Neuronal stem cell (in vitro differentiated cells): ENCODE results near the gene PHKB.

Source experiments
- DNase-seq: peaks from one replicate; pipeline ENCODE4 v3.0.0-alpha.2; 2013; ENCODE audit warnings: low spot score
- H2AFZ ChIP-seq: one replicate; pipeline ENCODE4 v1.6.1; 2013; ENCODE audit warnings: mild to moderate bottlenecking, low read length, inconsistent platforms
- H2AK5ac ChIP-seq: 2 replicates; pipeline ENCODE4 v1.6.1; 2013; ENCODE audit warnings: low read depth, mild to moderate bottlenecking, inconsistent platforms, low read length, moderate library complexity, mixed read lengths
- H2BK120ac ChIP-seq: 2 replicates; pipeline ENCODE4 v1.6.1; 2013; ENCODE audit warnings: low read depth, mild to moderate bottlenecking, inconsistent platforms, low read length, moderate library complexity, mixed read lengths
- H2BK12ac ChIP-seq: one replicate; pipeline ENCODE4 v1.6.1; 2013; ENCODE audit warnings: low read length, inconsistent platforms
- H2BK15ac ChIP-seq: 2 replicates; pipeline ENCODE4 v1.6.1; 2013; ENCODE audit warnings: mild to moderate bottlenecking, low read length, inconsistent platforms, mixed read lengths
- H2BK5ac ChIP-seq: one replicate; pipeline ENCODE4 v1.6.1; 2013; ENCODE audit warnings: inconsistent platforms, mild to moderate bottlenecking, low read length, moderate library complexity
- H3K14ac ChIP-seq: one replicate; pipeline ENCODE4 v1.6.1; 2013; ENCODE audit warnings: low read length, inconsistent platforms
- H3K18ac ChIP-seq: 2 replicates; pipeline ENCODE4 v1.6.1; 2013; ENCODE audit warnings: low read length, inconsistent platforms
- H3K23ac ChIP-seq: 2 replicates; pipeline ENCODE4 v1.6.1; 2013; ENCODE audit warnings: low read depth, mild to moderate bottlenecking, mixed read lengths, low read length, inconsistent platforms; ENCODE audit not compliant: poor library complexity
- H3K27ac ChIP-seq: replicated peaks from 3 replicates; pipeline ENCODE4 v1.5.1; 2013; ENCODE audit warnings: low read length, inconsistent platforms
- H3K27me3 ChIP-seq, 3 experiments: 2 replicates each; pipeline ENCODE4 v1.6.1; 2013; ENCODE audit warnings: low read length in 3 of 3, mild to moderate bottlenecking in 2 of 3, inconsistent platforms in 1 of 3, low read depth in 1 of 3, mixed read lengths in 1 of 3, moderate library complexity in 1 of 3; ENCODE audit not compliant: control insufficient read depth in 3 of 3, insufficient read depth in 3 of 3
- H3K36me3 ChIP-seq, 2 donors: replicated peaks in 1 of 2; 2 replicates each; pipeline ENCODE4 v1.6.1; 2013; ENCODE audit warnings: low read length in 2 of 2; ENCODE audit not compliant: control insufficient read depth in 2 of 2, insufficient read depth in 2 of 2
- H3K4ac ChIP-seq: 2 replicates; pipeline ENCODE4 v1.6.1; 2013; ENCODE audit warnings: inconsistent platforms, mild to moderate bottlenecking, low read length, moderate library complexity
- H3K4me1 ChIP-seq, 2 donors: 1 replicate in 1 of 2; 2 replicates in 1 of 2; pipeline ENCODE4 v1.6.1; 2013; ENCODE audit warnings: low read length in 2 of 2, low read depth in 1 of 2; ENCODE audit not compliant: control insufficient read depth in 2 of 2, insufficient read depth in 1 of 2
- H3K4me2 ChIP-seq: one replicate; pipeline ENCODE4 v1.6.1; 2013; ENCODE audit warnings: mild to moderate bottlenecking, low read length, inconsistent platforms; ENCODE audit not compliant: insufficient read depth, poor library complexity, severe bottlenecking
- H3K4me3 ChIP-seq, 2 donors: 2 replicates each; pipeline ENCODE4 v1.5.1; 2013; ENCODE audit warnings: low read length in 2 of 2, mild to moderate bottlenecking in 2 of 2, inconsistent platforms in 1 of 2, moderate library complexity in 1 of 2
- H3K79me1 ChIP-seq: one replicate; pipeline ENCODE4 v1.6.1; 2013; ENCODE audit warnings: low read depth, mild to moderate bottlenecking, inconsistent platforms, low read length, moderate library complexity
- H3K9ac ChIP-seq: one replicate; pipeline ENCODE4 v1.6.1; 2013; ENCODE audit warnings: mild to moderate bottlenecking, low read depth, low read length, inconsistent platforms; ENCODE audit not compliant: poor library complexity
- H3K9me3 ChIP-seq, 2 donors: replicated peaks in 1 of 2; 2 replicates each; pipeline versions ENCODE3 to v1.6.1; 2013; ENCODE audit warnings: low read length in 2 of 2, mild to moderate bottlenecking in 2 of 2, inconsistent platforms in 1 of 2, low read depth in 1 of 2, mixed read lengths in 1 of 2, moderate library complexity in 1 of 2; ENCODE audit not compliant: control insufficient read depth in 2 of 2, insufficient read depth in 1 of 2
- H4K8ac ChIP-seq: one replicate; pipeline ENCODE4 v1.6.1; 2013; ENCODE audit warnings: low read depth, mild to moderate bottlenecking, inconsistent platforms, low read length, moderate library complexity
- H4K91ac ChIP-seq: one replicate; pipeline ENCODE4 v1.6.1; 2013; ENCODE audit warnings: low read length, low read depth, mild to moderate bottlenecking, inconsistent platforms; ENCODE audit not compliant: poor library complexity
- WGBS, 2 donors: extraction: QIAGEN DNeasy Blood & Tissue Kit; methylation state at CpG; one replicate each; pipeline ENCODE4 v1.1.7; 2013; ENCODE audit warnings: missing lambda C conversion rate in 2 of 2, mixed read lengths in 1 of 2; ENCODE audit not compliant: insufficient read length in 2 of 2, insufficient replicate concordance in 1 of 2; ENCODE audit errors: extremely low coverage in 2 of 2; 5-methylcytosine and 5-hydroxymethylcytosine counted together

Gene PHKB

DNA sequence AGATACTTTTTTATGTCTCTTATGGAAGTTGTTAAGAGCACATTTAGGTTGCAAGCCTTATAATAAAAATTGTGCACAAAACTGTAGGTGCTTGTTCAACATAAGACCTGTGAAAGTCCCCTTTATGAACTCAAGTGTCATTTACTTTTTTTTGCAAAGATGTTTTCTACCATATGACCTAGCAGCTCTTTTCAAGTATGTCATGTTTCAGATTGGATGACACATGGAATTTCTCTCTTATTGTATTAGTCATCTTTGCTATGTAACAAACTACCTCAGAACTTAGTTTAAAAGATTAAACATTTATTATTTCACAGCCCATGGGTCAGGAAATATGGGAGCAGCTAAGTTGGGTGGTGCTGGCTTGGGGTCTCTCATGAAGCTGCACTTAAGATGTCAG, 57.9 kb downstream of the PHKB start:
- H3K27ac ChIP-seq: no peak overlapping the region

DNA sequence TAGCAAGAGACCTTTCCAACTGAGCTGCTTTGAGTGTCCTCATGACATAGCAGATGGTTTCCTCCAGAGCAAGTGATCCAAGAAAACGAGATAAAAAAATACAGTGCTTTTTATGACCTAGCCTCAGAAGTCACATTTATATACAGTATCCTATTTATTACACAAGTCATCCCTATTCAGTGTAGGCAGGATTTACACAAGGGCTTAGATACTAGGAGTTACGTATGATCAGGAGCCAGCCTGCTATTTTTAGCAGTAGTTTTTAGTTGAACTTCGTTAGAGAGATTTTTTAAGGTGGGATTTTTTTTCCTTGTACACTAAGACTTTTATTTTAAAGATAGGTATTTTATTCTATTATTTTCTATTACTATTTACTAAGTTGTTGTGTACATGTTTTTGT, 58.4 kb downstream of the PHKB start:
- Histone ChIP-seq H3K4ac (no peak overlapping the region), H3K27me3 (no peaks in the 10 kb centered on the region), H2BK120ac (no peak overlapping the region), H3K23ac (no peak overlapping the region), H3K4me1 (no peaks in the 10 kb centered on the region), H2AFZ (no peak overlapping the region), H2AK5ac (no peak overlapping the region), H2BK12ac (no peak overlapping the region), H4K91ac (no peak overlapping the region), H3K9me3 (no peaks in the 10 kb centered on the region), H3K27ac (no peak overlapping the region), H3K9ac (no peak overlapping the region), H2BK15ac (no peak overlapping the region), H2BK5ac (no peak overlapping the region), H3K79me1 (peaks cover 3% of the 10 kb centered on the region), H3K18ac (no peak overlapping the region), H3K36me3 (peaks cover 2 to 26% of the 10 kb centered on the region in 2 donors), H4K8ac (no peak overlapping the region), H3K4me3 (no peak overlapping the region), H3K4me2 (no peak overlapping the region), H3K14ac (no peak overlapping the region)
- WGBS, 2 donors: no CpG with 5 or more reads among the region's 3 CpGs
- no peak for DNase-seq

More for the DNA sequence above, 57.9 kb downstream of the PHKB start:
- H3K18ac ChIP-seq: no peak overlapping the region
- peaks cover 4 to 31% of the 10 kb centered on the region in 2 donors for H3K36me3 ChIP-seq
- no peaks in the 10 kb centered on the region for H3K27me3 ChIP-seq
- H3K9ac ChIP-seq: no peak overlapping the region
- H3K4ac ChIP-seq: no peak overlapping the region
- no peak overlapping the region for H2BK5ac ChIP-seq
- H2AFZ ChIP-seq: no peak overlapping the region
- H3K4me2 ChIP-seq: no peak overlapping the region
- no peak overlapping the region for H2AK5ac ChIP-seq
- H3K9me3 ChIP-seq: no peaks in the 10 kb centered on the region
- H3K79me1 ChIP-seq: peaks cover 3% of the 10 kb centered on the region
- H3K4me3 ChIP-seq: no peak overlapping the region
- no peak for DNase-seq
- H2BK15ac ChIP-seq: no peak overlapping the region
- H3K4me1 ChIP-seq: no peaks in the 10 kb centered on the region
- no peak overlapping the region for H2BK12ac ChIP-seq
- H3K23ac ChIP-seq: no peak overlapping the region
- no peak overlapping the region for H4K8ac ChIP-seq
- H2BK120ac ChIP-seq: no peak overlapping the region
- H4K91ac ChIP-seq: no peak overlapping the region
- H3K14ac ChIP-seq: no peak overlapping the region

DNA sequence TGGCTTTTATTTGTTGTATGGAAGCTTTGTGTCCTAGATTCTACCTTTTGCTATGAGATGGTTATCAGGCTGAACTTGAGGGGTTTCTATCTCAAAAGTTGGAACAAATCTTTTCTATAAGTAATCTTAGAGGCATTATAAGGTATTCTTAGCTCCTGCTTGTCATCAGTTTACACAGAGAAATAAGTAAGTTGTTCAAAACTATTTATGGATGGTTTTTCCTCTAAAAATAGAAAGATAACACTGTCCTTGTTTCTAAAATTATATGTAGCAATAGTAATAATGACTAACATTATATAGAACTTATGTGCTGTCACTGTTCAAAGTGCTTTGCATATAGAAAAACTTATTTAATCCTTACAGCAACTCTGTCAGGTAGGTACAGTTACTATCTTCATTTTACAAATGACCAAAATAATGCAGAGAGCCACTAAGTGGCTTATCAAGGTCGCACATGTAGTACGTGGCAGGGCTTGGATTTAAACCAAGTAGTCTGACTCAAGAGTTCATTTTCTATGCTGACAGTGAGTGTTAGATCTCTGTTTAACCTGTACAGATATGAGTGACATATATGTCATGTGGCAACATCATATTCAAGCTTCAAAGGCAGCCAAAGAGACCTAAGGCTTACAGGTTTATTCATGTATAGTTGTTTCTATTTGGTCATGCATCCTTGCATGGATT, 59.0 kb downstream of the PHKB start:
- Histone ChIP-seq H3K23ac (no peak overlapping the region), H3K9ac (no peak overlapping the region), H3K27me3 (no peaks in the 10 kb centered on the region), H3K36me3 (peaks cover 2 to 23% of the 10 kb centered on the region in 2 donors), H3K4me2 (no peak overlapping the region), H3K27ac (no peak overlapping the region), H2AK5ac (no peak overlapping the region), H3K4me3 (no peak overlapping the region), H4K91ac (no peak overlapping the region), H2BK12ac (no peak overlapping the region), H2BK15ac (no peak overlapping the region), H3K9me3 (no peaks in the 10 kb centered on the region), H3K4me1 (no peaks in the 10 kb centered on the region), H2BK5ac (no peak overlapping the region), H2BK120ac (no peak overlapping the region), H4K8ac (no peak overlapping the region), H3K14ac (no peak overlapping the region), H3K18ac (no peak overlapping the region), H3K4ac (no peak overlapping the region), H3K79me1 (peaks cover 3% of the 10 kb centered on the region), H2AFZ (no peak overlapping the region)
- WGBS, 2 donors: no CpG with 5 or more reads among the region's 2 CpGs
- DNase-seq: no peak

DNA sequence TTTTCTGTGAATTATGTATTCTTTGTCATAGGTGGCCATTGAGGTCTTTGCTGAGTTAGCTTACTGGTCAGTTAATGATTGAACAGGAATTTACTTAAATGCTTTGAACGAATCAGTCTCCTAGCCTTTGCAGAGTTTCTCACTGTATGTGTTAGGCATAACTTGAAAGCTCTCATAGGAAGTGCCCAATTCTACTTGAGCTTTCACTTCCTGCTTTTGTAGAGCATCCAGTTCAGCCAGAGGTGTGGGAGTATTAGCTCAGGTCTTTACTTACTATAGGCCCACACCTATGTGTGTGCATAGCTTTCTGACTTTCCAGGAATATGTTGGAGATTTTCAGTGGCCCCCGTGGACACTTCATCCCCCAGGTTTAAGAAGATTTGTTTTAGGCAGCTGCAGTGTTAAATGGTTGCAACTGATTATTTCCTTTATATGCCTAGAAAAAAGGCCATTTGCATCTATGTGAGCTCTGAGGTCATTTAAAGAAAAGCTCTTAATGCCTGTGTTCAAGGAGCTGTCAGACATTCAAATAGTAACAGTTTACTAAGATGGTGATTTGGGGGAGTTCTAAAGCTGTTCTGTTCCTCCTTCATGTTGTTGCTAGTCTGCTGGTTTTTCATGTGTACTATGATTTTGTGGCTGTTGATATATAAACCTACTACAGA, 62.3 kb downstream of the PHKB start:
- Histone ChIP-seq H3K4ac (no peak overlapping the region), H2BK15ac (no peak overlapping the region), H3K27me3 (no peaks in the 10 kb centered on the region), H4K8ac (no peak overlapping the region), H2BK12ac (no peak overlapping the region), H2BK120ac (no peak overlapping the region), H2BK5ac (no peak overlapping the region), H3K4me2 (no peak overlapping the region), H3K36me3 (no peaks in the 10 kb centered on the region), H3K14ac (no peak overlapping the region), H2AFZ (no peak overlapping the region), H2AK5ac (no peak overlapping the region), H3K79me1 (peaks cover 3% of the 10 kb centered on the region), H3K4me3 (no peak overlapping the region), H3K4me1 (no peaks in the 10 kb centered on the region), H3K9me3 (no peaks in the 10 kb centered on the region), H3K27ac (no peak overlapping the region), H4K91ac (no peak overlapping the region), H3K9ac (no peak overlapping the region), H3K18ac (no peak overlapping the region), H3K23ac (no peak overlapping the region)
- DNase-seq: no peak
- WGBS, 2 donors: no CpG with 5 or more reads among the region's 2 CpGs
